Muscle layer of duodenum (tissue), 2 donors: ENCODE measurements around the gene ADGB.

Experiments used
- H3K27ac ChIP-seq: one replicate; pipeline ENCODE4 v1.7.0; 2013; ENCODE audit warnings: mild to moderate bottlenecking, low read length
- H3K27me3 ChIP-seq: one replicate; pipeline ENCODE4 v1.7.0; 2013; ENCODE audit warnings: low read depth, mild to moderate bottlenecking, control low read depth, low read length
- H3K36me3 ChIP-seq, 2 donors: one replicate each; pipeline ENCODE4 v1.7.0; 2013; ENCODE audit warnings: low read length in 2 of 2, control low read depth in 1 of 2, mild to moderate bottlenecking in 1 of 2; ENCODE audit not compliant: insufficient read depth in 2 of 2, control insufficient read depth in 1 of 2
- H3K4me1 ChIP-seq, 2 donors: one replicate each; pipeline ENCODE4 v1.7.0; 2013; ENCODE audit warnings: low read length in 2 of 2, mild to moderate bottlenecking in 2 of 2, control low read depth in 1 of 2, moderate library complexity in 1 of 2; ENCODE audit not compliant: insufficient read depth in 2 of 2, control insufficient read depth in 1 of 2
- H3K4me3 ChIP-seq, 2 donors: one replicate each; pipeline ENCODE4 v1.7.0; 2013; ENCODE audit warnings: low read length in 2 of 2, low read depth in 1 of 2, mild to moderate bottlenecking in 1 of 2
- H3K9me3 ChIP-seq, 2 donors: one replicate each; pipeline ENCODE4 v1.7.0; 2013; ENCODE audit warnings: low read length in 2 of 2, control low read depth in 1 of 2, mild to moderate bottlenecking in 1 of 2; ENCODE audit not compliant: control insufficient read depth in 1 of 2
- donor health status: healthy.

Gene ADGB

DNA sequence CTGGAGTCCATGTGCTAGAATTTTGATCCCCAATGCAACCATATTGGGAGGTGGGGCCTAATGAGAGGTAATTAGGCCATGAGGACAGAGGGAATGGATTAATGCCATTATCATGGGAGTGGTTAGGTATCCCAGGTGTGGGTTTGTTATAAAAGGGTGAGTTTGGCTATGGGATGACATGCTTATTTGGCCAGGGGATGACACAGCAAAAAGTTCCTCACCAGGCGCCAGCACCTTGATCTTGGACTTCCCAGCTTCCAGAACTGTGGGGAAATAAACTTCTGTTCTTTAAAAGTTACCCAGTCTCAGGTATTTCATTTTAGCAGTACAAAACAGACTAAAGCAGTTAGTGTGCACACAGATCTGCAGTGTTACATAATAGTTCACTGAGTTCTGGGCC lies 84.1 kb downstream of the ADGB start:
- no peaks in the 10 kb centered on the region for H3K9me3 ChIP-seq
- no peaks in the 10 kb centered on the region for H3K27me3 ChIP-seq
- no peaks in the 10 kb centered on the region for H3K36me3 ChIP-seq
- H3K27ac ChIP-seq = no peak overlapping the region
- H3K4me1 ChIP-seq = no peaks in the 10 kb centered on the region
- H3K4me3 ChIP-seq = no peak overlapping the region

DNA sequence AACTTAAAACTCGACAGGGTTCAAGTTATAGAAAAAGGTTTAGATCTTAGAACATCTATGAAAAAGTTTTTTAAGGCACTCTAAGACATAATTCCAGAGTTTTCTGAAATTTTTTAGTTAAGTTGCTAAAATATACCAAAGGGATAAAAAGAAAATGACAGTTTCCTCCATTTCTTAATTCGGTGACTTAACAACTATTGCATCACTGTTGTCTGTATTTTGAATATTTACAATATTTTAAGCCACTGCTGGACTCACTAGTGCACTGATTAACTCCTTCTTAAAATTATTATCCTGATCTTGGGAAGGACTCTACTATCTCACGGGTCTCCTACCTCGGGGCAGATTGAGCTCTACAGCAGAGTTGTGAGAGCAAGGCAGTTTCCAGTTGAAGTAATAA lies 91.0 kb downstream of the ADGB start:
- H3K9me3 ChIP-seq = no peaks in the 10 kb centered on the region
- H3K4me3 ChIP-seq = no peak overlapping the region
- H3K27ac ChIP-seq = no peak overlapping the region
- no peaks in the 10 kb centered on the region for H3K27me3 ChIP-seq
- H3K4me1 ChIP-seq = no peaks in the 10 kb centered on the region
- no peaks in the 10 kb centered on the region for H3K36me3 ChIP-seq

DNA sequence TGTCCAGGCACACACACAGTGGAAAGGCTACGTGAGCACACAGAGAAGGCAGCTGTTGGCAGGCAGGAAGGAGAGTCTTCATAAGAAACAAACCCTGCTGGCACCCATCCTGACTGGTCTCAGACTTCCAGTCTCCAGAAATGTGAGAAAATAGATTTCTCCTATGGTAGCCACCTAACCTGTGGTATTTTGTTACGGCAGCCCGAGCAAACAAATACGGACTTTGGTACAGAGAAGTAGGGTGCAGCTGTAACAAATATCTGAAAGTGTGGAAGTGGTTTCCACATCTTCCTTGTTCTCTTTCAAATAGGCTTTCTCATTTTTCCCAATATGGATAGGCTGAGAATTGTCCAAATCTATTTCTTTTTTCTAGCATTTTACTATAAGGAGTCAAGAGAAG lies 94.6 kb downstream of the ADGB start:
- Histone ChIP-seq H3K36me3 (no peaks in the 10 kb centered on the region), H3K4me3 (no peak overlapping the region), H3K27me3 (no peaks in the 10 kb centered on the region), H3K9me3 (no peaks in the 10 kb centered on the region), H3K4me1 (no peaks in the 10 kb centered on the region), H3K27ac (no peak overlapping the region)

DNA sequence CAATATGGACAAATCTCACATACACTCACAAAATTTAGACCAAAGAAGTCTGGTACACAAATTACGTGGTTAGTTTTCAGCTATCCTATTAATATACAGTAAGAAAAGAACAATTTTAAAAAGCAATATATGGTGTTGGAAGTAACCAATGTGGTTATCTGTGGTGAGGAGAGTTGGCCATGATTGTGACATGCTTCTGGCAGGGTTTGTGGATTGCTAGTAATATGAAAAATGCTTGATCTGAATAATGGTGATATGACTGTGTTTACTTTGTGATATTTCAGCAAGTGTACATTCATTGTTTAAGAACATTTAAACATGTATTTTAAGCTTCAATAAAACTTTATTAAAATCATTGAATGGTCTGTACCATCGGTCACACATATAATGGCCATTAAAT lies 99.1 kb downstream of the ADGB start:
- Histone ChIP-seq H3K9me3 (no peaks in the 10 kb centered on the region), H3K4me1 (no peaks in the 10 kb centered on the region), H3K27ac (no peak overlapping the region), H3K36me3 (no peaks in the 10 kb centered on the region), H3K4me3 (no peak overlapping the region), H3K27me3 (no peaks in the 10 kb centered on the region)

DNA sequence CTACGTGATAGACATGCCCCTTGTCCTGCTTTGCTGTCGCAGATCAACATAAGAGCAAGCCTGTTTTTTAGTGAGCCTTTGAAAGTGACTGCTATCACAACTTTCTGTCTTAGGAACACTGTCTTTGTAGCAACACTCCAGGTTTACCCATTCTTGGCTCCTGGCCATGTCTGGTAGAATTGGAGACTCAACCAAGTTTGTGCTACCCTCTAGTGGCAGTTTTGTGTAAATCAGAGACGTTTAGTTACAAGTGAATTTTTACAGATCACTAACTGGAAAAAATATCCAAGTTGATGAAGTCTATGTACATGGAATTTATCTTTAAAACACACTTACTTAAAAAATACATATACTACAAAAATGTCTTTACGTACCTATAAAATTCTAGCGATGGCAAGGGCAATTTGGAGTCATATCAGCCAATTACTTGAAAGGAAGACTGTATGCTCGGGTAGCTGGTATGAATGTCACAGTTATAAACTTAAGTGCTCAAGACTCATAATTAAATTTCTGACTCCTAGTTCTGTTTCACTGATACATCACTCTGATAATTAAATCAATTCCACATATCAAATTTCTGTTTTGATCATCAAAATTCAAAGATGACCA lies 101.4 kb downstream of the ADGB start:
- Histone ChIP-seq H3K27ac (no peak overlapping the region), H3K36me3 (no peaks in the 10 kb centered on the region), H3K4me3 (no peak overlapping the region), H3K4me1 (no peaks in the 10 kb centered on the region), H3K27me3 (no peaks in the 10 kb centered on the region), H3K9me3 (no peaks in the 10 kb centered on the region)

DNA sequence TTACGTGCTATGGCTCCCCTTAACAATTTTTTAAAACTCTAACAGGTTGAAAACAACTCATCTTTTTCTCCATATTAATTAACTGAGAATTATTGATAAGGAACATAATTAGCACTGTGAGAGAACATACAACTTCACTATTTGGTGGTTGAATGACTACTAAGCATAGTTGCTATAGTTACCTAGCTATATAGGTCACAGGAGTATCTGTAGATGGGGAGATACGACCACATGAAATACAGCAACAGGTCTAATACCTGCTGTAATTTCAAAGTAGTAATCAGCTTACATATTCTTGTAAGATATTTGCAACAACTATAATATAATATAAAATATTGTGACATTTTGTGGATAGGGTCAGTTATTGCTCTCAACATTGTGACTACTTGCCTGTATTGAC lies 102.9 kb downstream of the ADGB start:
- H3K36me3 ChIP-seq = no peaks in the 10 kb centered on the region
- no peaks in the 10 kb centered on the region for H3K9me3 ChIP-seq
- H3K27ac ChIP-seq = no peak overlapping the region
- no peak overlapping the region for H3K4me3 ChIP-seq
- no peaks in the 10 kb centered on the region for H3K4me1 ChIP-seq
- H3K27me3 ChIP-seq = no peaks in the 10 kb centered on the region

DNA sequence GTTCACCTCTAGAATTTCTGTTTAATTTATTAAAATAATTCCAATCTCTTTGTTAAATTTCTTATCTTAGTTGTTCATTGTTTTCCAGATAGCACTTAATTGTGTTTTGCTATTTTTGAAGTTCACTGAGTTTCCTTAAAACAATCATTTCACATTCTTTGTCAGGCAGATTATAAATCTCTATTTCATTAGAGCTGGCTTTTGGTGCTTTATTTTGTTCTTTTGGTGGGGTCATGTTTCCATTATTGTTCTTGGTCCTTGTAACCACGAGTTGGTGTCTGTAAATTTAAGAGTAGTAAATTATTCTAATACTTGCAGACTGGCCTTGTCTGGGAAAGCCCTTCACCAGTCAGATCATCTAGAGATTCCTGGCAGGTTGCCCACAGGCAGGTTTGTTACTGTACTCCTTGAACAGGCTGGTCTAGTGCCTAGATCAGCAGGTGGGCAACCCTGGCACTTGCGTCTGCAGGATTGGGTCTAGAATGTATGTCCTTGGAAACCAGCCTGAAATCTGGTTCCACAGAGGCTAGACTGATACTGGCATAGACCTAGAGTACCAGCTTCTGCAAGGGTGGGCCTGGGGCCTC lies 110.4 kb downstream of the ADGB start:
- H3K9me3 ChIP-seq = no peaks in the 10 kb centered on the region
- H3K27ac ChIP-seq = no peak overlapping the region
- no peaks in the 10 kb centered on the region for H3K4me1 ChIP-seq
- H3K4me3 ChIP-seq = no peak overlapping the region
- no peaks in the 10 kb centered on the region for H3K36me3 ChIP-seq
- H3K27me3 ChIP-seq = no peaks in the 10 kb centered on the region

DNA sequence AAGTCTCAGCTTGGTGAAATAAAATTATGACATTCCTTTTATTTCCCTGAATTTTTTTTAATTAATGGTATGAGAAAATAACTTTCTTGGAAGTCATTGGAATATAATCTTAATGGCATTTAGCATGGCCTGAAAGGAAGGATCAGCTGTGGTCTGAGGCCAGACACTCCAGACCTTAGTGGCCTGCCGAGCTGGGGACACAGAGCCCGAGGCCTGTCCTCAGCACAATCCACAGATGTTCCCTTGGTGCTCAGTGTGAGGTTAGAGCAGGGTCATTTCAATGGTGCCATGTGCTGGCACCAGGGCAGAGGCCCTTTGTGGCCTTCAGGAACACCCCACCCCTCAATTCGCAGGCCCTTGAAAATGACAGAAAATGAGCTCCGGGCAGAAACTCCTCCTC lies 120.6 kb downstream of the ADGB start:
- Histone ChIP-seq H3K27me3 (no peaks in the 10 kb centered on the region), H3K4me3 (no peak overlapping the region), H3K9me3 (no peaks in the 10 kb centered on the region), H3K36me3 (no peaks in the 10 kb centered on the region), H3K27ac (no peak overlapping the region), H3K4me1 (no peaks in the 10 kb centered on the region)

DNA sequence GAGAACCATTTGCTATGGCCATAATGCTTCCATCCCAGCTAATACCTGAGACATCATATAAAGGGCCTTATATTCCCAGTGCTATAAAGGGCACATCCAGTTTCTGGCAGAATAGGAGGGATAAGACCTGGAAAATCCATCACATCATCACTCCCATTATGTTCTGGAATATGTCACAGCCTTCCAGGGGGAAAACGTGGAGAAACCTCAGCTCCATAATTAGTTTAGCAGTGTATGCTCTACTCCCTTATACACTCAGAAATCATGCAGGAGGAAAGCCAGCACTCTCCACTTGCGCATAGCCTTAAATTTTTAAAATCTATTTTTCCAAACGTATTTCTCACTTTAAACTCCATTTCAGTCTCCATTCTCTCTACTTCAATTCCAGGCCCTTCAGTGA lies 140.9 kb downstream of the ADGB start:
- H3K27me3 ChIP-seq = no peaks in the 10 kb centered on the region
- no peaks in the 10 kb centered on the region for H3K36me3 ChIP-seq
- H3K4me3 ChIP-seq = no peak overlapping the region
- H3K27ac ChIP-seq = no peak overlapping the region
- H3K4me1 ChIP-seq = no peaks in the 10 kb centered on the region
- H3K9me3 ChIP-seq = no peaks in the 10 kb centered on the region

DNA sequence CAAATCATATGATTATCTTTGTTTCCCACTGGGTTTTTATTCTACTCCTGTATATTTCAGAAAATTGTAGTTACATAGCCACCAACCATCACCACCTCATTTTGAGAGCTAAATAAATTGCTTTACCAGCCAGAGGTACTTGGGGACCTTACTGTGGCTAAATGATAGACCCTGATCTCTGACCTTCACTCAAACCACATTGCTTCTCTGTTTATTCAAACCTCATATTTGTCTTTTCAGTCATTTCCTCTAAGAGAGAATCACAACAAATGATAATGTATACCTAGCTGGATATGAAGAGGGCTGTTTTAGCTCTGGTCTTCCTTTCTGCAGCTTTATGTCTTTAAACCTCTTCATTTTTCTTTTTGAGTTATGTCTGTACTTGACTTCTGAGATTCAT lies 142.8 kb downstream of the ADGB start:
- H3K9me3 ChIP-seq = no peaks in the 10 kb centered on the region
- no peak overlapping the region for H3K27ac ChIP-seq
- H3K4me3 ChIP-seq = no peak overlapping the region
- H3K27me3 ChIP-seq = no peaks in the 10 kb centered on the region
- H3K4me1 ChIP-seq = no peaks in the 10 kb centered on the region
- H3K36me3 ChIP-seq = no peaks in the 10 kb centered on the region

DNA sequence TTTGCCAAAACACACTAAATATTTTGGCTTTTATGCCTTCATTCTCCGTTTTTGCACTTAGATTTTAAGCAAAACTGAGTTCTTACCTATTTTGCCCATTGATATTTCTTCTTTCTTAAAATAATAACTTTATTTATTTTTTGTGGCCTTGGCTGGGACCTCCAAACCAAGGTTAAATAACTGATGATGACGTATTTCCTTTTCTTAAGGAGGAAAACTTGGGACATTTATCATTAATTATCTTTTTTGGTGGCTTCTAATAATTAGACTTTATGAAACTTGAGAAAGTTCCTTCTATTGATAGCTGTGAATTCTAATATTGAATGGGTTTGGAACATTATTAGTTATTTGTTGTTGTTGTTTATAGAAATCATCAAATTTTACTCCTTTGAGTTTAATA lies 154.5 kb downstream of the ADGB start:
- peaks cover 0 to 4% of the 10 kb centered on the region in 2 donors for H3K9me3 ChIP-seq
- H3K27me3 ChIP-seq = no peaks in the 10 kb centered on the region

DNA sequence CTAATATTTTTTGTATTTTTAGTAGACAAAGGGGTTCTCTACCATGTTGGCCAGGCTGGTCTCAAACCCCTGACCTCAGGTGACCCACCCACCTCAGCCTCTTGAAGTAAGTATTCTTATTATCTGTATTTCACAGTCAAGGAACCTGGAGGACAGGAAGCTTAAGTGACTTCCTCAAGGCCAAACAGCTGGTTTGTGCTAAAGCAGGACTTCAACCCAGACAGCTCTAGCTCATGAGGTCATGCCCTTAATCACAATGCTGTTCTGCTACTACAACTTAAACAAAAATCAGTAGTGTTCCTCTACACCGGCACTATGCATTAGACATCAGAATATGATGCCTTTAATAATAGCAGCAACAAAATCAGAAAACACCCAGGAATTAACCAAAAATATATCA lies 168.9 kb downstream of the ADGB start:
- Histone ChIP-seq H3K27me3 (no peaks in the 10 kb centered on the region), H3K27ac (no peak overlapping the region), H3K4me3 (no peak overlapping the region), H3K36me3 (no peaks in the 10 kb centered on the region), H3K9me3 (no peaks in the 10 kb centered on the region), H3K4me1 (no peaks in the 10 kb centered on the region)

More for the DNA sequence above, 154.5 kb downstream of the ADGB start:
- Histone ChIP-seq H3K4me3 (no peak overlapping the region), H3K27ac (no peak overlapping the region), H3K36me3 (no peaks in the 10 kb centered on the region), H3K4me1 (no peaks in the 10 kb centered on the region)
